ENCODE measurements around the gene PSMC3IP.
A peak's percentile ranks its signal among the peaks of the same experiment; 100 is the strongest.

GRCh38 chr17:42548070-42548837, 29.3 kb downstream of the PSMC3IP start:
- TF ChIP-seq CTCF (IDR thresholded peaks at IDR 0.05), result peak in 4 of 6 experiments; percentile 28 to 75 (median 67)
- no peak for TF ChIP-seq POLR2A (IDR thresholded peaks at IDR 0.05)
- TF ChIP-seq POLR2AphosphoS5 (IDR thresholded peaks at IDR 0.05), result no peak

All from upper lobe of left lung (tissue), 4 donors.